ENCODE measurements around the gene OXGR1.

DNA sequence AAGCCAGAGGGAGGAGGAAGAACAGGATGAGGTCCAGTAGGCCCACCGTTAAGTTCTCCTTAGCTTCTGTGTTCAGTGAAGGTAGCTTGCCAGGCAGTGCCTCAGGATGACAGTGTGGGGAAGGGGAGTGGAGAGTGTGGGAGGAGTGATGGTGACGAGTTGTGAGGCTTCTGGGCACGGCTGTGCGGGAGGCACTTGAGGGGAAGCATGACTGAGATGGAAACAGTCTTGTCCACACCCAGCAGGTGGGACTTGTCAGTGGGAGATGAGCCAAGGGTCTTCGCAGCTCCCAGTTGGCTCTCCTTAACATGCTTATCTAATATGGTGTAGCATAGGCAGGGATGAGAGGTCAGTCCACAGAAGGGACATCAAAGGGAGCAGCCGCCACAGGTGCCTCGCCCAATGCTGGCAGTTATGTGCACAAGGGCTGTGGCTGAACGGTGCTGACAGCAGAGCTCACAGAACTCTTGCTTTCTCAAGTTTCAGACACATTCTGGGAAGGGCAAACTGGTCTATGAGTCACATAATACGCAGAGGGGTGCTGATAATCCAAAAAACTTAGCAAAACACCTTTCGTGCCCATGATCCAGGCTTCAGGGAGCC, 47.5 kb downstream of the OXGR1 start:
- TF ChIP-seq, protein P1, sequence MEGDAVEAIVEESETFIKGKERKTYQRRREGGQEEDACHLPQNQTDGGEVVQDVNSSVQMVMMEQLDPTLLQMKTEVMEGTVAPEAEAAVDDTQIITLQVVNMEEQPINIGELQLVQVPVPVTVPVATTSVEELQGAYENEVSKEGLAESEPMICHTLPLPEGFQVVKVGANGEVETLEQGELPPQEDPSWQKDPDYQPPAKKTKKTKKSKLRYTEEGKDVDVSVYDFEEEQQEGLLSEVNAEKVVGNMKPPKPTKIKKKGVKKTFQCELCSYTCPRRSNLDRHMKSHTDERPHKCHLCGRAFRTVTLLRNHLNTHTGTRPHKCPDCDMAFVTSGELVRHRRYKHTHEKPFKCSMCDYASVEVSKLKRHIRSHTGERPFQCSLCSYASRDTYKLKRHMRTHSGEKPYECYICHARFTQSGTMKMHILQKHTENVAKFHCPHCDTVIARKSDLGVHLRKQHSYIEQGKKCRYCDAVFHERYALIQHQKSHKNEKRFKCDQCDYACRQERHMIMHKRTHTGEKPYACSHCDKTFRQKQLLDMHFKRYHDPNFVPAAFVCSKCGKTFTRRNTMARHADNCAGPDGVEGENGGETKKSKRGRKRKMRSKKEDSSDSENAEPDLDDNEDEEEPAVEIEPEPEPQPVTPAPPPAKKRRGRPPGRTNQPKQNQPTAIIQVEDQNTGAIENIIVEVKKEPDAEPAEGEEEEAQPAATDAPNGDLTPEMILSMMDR (IDR thresholded peaks at IDR 0.05; ENCODE audit: low read length): no peak
- no peak for TF ChIP-seq EZH2 (IDR thresholded peaks at IDR 0.05; ENCODE audit: borderline replicate concordance, low read length)
